Measurements from ENCODE around the gene PKLR.
"Not testable (repeated sequence)": the region's sequence is repeated elsewhere in the genome, so short reads cannot be mapped to it uniquely, and the experiment has no call there.

Gene PKLR

DNA sequence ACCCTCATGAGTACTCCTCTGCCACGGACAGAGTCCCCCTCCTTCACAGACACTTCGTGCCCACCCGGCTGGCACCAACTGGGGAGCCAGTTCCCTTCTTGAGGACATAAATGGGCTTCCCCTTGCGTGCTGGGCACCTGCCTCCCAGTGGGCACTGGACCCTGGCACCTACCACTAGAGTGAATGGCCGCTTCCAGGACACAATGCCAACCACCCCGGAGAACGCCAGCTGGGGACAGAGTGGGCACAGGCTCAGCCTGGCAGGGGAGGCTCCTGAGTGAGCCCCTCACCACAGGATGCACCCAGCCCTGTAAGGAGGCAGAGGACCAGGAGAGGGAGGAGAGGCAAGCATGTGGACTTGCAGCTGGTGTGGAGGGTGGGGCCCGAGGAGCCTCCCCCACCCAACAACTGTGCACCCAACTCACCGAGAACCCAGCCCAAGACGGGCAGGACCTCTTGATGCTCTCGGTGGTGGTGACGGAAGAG lies 47.0 kb downstream of the PKLR start:
- no peak for DNase-seq

DNA sequence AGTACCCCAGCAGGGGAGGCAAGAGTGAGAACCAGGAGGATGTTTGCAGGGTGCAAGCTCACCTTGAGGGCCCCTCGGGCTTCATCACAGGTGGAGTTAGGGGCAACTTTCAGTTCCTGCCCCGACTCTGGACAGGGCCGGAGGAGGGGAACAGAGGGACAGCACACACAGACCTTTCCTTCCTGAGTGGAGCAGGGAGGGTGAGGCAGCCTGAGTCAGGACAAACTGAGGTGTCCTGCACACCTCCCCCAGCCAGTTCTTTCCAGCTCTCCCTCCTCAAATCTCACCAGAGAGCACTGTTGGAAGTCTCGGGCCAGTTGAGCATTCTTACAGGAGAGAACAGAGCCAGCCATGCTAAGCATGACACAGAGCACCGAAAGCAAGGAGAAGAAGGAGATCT lies 47.4 kb downstream of the PKLR start:
- no peak for DNase-seq

DNA sequence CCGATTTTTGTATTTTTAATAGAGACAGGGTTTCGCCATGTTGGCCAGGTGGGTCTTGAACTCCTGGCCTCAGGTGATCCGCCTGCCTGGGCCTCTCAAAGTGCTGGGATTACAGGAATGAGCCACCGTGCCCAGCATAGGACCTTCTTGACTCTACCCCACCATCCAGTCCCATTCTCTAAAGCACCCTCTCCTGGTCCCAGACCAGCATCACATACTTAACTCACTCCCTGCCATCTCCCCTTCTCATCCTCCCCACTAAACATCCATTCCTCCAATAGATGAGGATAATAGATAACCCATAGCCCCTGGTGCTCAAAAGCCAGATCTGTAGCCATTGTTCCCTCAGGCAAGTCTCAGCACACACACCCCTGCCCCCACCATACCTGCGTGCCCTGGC lies 48.0 kb downstream of the PKLR start:
- no peak for DNase-seq

- DNase-seq, result no peak
Observed at GRCh38 chr1:155251566-155251965, 49.7 kb downstream of the PKLR start.

DNA sequence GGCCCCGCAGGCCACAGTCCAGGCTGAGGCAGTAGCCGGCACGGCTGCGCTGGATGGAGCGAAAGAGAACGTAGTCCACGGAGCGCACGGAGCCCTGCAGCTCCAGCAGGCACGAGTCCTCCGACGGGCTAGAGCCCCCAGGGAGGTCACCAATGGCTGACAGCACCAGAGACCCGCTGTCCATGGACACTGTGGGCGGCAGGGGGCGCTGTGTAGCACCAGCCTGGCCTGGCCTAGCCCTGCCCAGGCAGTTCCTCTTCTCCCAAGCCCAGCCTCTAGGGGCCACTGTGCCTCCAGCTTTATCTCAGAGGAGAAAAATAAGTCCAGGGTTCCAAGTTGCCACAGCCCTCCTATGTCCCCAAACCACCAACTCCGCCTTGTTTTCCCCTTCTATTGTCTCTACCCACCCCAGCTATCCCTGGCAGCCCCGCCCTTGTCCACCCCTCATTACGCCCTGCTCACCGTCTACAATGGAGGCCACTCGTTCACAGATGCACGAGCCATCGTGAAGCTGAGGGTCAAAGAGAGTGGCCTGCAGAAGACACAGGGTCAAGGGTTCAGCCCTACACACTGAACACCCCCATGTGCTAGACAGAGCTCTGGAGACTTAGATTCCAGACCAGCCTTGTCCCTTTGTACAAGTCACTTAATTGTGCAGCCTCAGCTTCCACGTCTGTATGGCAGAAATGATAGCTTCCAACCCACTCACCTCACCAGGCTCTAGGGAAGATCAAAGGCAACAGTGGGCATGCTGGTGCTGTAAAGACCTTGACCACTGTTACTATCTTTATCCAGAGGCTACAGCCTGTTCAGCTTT lies 50.4 kb downstream of the PKLR start:
- no peak for DNase-seq

- no peak for DNase-seq
Observed at GRCh38 chr1:155250246-155250632, 51.0 kb downstream of the PKLR start.

DNA sequence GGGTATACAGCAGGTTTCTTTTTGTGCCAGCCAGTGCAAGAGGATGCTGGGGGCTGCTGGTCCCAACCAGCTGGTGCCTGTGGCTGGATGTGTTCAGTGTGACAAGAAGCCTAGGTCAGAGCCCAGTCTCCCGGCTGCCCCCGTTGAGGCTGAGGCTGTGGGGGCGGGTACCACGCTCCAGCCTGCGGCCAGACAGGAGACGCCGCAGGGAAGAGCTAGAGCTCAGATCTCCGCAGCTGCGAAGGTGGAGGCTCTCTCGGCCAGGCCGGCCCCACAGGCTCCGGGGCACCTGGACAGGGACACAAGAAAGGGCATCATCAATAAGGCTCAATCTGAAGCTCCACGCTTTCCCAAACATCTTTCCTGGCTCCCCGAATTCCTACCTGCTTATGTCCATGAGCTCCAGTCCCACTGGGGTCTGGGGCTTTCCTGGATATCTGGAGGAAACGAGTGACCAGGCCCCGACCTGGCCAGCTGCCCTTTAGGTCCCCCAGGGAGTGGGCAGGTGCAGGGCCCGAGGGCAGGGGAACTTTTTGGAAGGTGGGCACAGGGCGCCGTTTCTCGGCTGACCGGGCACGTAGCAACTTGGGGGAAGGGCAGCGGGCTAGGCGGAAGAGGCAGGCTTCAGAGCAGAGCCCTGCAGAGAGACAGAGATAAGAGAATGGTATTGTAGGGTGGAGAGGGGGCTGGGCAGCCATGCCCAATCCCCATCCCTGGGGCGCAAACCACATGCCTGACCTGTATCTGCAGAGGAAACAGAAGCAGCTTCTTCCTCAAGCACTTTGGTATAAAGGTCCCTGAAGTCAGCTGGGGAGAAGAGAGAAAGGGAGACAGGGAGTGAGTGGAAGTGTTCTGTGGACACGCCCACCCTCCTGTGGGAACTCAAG lies 53.3 kb downstream of the PKLR start:
- no peak for DNase-seq

DNA sequence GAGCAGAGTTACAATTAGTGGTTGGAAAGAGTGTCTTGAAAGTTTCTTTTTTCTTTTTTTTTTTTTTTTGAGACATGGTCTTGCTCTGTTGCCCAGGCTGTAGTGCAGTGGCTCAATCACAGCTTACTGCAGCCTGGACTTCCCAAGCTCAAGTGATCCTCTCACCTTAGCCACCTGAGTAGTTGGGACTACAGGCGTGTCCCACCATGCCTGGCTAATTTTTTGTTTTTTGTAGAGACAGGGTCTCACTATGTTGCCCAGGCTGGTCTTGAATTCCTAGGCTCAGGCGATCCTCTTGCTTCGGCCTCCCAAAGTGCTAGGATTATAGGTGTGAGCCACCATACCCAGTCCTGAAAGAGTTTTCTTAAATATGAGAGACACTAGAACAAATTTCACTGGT lies 54.4 kb downstream of the PKLR start:
- not testable (repeated sequence) for DNase-seq

GRCh38 chr1:155245163-155245524 lies 56.1 kb downstream of the PKLR start:
- no peak for DNase-seq

GRCh38 chr1:155244368-155245162 lies 56.7 kb downstream of the PKLR start:
- no peak for DNase-seq

DNA sequence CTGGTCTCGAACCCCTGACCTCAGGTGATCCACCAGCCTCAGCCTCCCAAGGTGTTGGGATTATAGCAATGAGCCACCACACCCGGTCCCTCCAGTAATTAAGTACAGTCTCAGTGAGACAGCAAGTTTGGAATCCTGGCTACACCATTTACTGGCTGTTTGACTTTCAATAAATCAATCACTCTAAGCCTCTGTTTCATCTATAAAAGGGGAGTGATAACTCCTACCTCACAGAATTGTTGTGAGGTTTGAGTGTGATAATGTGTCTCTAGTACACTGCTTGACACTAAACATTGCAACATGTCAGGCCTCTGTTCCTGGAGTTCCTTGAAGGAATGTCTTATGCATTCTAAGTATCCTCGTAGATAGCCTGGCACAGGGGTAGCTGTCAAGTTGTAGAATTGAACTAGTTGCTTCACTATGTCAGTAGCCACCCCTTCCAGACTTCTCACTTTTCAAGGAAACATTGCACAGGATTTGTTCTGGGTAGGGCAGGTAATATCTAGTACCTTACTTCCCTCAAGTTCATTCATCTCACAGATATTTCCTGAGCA lies 58.4 kb downstream of the PKLR start:
- no peak for DNase-seq

GRCh38 chr1:155241841-155242264 lies 59.4 kb downstream of the PKLR start:
- no peak for DNase-seq

DNA sequence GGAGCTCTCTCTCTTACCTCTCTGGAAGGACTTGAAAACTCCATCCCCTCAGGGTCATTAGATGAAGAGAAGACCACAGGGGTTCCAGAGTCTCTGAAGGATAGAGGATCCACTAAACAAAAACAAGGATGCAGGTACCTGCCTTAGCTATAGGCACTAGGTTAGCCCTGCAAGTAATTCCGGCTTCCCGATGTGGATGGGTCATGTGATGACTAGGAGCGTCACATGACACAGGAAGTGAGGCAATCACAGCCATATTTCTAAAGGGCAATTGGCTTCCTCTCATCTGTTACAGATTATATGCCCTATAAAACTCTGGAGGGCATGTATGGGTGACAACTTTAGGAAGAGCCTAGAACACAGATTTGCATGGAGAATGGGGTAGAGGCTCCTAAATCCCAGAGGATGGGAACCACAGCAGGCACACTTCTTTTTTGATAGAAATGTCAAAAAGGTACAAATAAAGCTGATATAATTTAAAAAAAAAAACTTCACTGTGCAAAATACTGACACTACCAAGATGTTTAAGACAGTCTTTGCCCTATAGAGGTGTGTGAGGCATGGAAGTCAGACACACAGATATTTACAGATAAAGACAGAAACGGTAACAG lies 60.1 kb downstream of the PKLR start:
- DNase-seq, result no peak
